ENCODE measurements around the gene CLCN3. TPM values are rescaled to one million over a fixed set of nuclear protein-coding genes. Genes with fewer than 3 reads are reported as not detected.

The CLCN3 gene
- total and polyA plus RNA-seq, 10 of the 15 experiments (the other 5 are each of a cell fraction or from before 2014, with no cell fraction given): 4.0 to 22.8 (median 11.8) TPM

DNA sequence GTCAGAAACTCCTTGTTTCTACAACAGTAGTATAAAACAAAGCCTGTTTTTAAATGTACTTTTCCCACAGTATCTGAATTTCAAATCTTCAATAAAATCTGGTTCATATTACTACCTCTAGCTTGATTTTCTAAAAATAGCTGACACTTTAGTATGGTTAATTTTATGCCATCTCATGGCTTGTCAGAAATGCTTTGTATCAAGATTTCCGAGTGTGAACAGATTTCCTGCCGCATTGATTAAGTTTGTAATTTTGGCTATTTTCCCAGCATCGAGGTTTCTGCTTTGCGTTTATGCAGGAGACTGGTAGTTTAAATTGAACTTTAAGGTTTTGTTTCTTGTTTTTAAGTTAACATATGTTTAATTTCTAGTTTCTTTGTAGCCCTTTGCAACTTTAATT, 44.2 kb downstream of the CLCN3 start:
- no peaks in the 10 kb centered on the region for H3K27me3 ChIP-seq (replicated peaks in 1 of 2; ENCODE audit: control insufficient read depth in 2 of 2, insufficient read depth in 2 of 2, low read length in 1 of 2)
- no peak for ATAC-seq
- H4K20me1 ChIP-seq (ENCODE audit: control insufficient read depth, insufficient read depth): no peaks in the 10 kb centered on the region
- intact Hi-C loops (cut with micrococcal nuclease; ENCODE audit: unreplicated experiment) (no loop called here), in situ Hi-C loops (cut with MboI) (no loop called here)
- ChIA-PET SMC1A (ENCODE audit: uncharacterized antibody, unreplicated experiment) (interaction anchor here (0.7 to 1.1 kb wide), 2 partner anchors 30 to 40 kb away, joined by 3 read pairs; no protein-coding TSS in a partner anchor), RAD21 (ENCODE audit: unreplicated experiment) (no interaction called here), POLR2A (no interaction called here), CTCF (interaction anchor here (1.2 to 1.7 kb wide), 2 partner anchors 9 to 52 kb away, joined by 4 to 6 read pairs; partner anchors contain the start of gene NEK1)
- no peaks in the 10 kb centered on the region; the same call in 1 of the 3 replicates for H3K9me3 ChIP-seq (replicated peaks; ENCODE audit: control insufficient read depth, insufficient read depth, low read length)
- 96% methylated on average over 4 of the region's 4 CpGs for WGBS (ENCODE audit: insufficient coverage, insufficient replicate concordance, low lambda C conversion rate, missing lambda C conversion rate)
- TF ChIP-seq, protein P1, sequence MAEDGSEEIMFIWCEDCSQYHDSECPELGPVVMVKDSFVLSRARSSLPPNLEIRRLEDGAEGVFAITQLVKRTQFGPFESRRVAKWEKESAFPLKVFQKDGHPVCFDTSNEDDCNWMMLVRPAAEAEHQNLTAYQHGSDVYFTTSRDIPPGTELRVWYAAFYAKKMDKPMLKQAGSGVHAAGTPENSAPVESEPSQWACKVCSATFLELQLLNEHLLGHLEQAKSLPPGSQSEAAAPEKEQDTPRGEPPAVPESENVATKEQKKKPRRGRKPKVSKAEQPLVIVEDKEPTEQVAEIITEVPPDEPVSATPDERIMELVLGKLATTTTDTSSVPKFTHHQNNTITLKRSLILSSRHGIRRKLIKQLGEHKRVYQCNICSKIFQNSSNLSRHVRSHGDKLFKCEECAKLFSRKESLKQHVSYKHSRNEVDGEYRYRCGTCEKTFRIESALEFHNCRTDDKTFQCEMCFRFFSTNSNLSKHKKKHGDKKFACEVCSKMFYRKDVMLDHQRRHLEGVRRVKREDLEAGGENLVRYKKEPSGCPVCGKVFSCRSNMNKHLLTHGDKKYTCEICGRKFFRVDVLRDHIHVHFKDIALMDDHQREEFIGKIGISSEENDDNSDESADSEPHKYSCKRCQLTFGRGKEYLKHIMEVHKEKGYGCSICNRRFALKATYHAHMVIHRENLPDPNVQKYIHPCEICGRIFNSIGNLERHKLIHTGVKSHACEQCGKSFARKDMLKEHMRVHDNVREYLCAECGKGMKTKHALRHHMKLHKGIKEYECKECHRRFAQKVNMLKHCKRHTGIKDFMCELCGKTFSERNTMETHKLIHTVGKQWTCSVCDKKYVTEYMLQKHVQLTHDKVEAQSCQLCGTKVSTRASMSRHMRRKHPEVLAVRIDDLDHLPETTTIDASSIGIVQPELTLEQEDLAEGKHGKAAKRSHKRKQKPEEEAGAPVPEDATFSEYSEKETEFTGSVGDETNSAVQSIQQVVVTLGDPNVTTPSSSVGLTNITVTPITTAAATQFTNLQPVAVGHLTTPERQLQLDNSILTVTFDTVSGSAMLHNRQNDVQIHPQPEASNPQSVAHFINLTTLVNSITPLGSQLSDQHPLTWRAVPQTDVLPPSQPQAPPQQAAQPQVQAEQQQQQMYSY (CRISPR knock-in tag; IDR thresholded peaks at IDR 0.05): no peak
- TF ChIP-seq SRF (IDR thresholded peaks at IDR 0.05; ENCODE audit: low read depth in 2 of 2, low read length in 2 of 2): no peak
- TF ChIP-seq POLR2AphosphoS2 (IDR thresholded peaks at IDR 0.05; ENCODE audit: low read depth, low read length): no peak
- TF ChIP-seq, protein P2, sequence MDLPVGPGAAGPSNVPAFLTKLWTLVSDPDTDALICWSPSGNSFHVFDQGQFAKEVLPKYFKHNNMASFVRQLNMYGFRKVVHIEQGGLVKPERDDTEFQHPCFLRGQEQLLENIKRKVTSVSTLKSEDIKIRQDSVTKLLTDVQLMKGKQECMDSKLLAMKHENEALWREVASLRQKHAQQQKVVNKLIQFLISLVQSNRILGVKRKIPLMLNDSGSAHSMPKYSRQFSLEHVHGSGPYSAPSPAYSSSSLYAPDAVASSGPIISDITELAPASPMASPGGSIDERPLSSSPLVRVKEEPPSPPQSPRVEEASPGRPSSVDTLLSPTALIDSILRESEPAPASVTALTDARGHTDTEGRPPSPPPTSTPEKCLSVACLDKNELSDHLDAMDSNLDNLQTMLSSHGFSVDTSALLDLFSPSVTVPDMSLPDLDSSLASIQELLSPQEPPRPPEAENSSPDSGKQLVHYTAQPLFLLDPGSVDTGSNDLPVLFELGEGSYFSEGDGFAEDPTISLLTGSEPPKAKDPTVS (IDR thresholded peaks at IDR 0.05; ENCODE audit: low read depth, low read length): no peak
- no peak for TF ChIP-seq NFYB (IDR thresholded peaks at IDR 0.05; ENCODE audit: insufficient read depth, low read depth, low read length)
- no peak for TF ChIP-seq HDAC2 (IDR thresholded peaks at IDR 0.05)
- no peak for TF ChIP-seq RUNX3 (IDR thresholded peaks at IDR 0.05; ENCODE audit: low read length)
- TF ChIP-seq GABPA (IDR thresholded peaks at IDR 0.05; ENCODE audit: low read depth): no peak
- TF ChIP-seq EZH2 (IDR thresholded peaks at IDR 0.05; ENCODE audit: borderline replicate concordance, control insufficient read depth, low read depth, low read length): no peak
- no peak for TF ChIP-seq RB1 (IDR thresholded peaks at IDR 0.05; ENCODE audit: borderline replicate concordance)
- TF ChIP-seq, protein P3, sequence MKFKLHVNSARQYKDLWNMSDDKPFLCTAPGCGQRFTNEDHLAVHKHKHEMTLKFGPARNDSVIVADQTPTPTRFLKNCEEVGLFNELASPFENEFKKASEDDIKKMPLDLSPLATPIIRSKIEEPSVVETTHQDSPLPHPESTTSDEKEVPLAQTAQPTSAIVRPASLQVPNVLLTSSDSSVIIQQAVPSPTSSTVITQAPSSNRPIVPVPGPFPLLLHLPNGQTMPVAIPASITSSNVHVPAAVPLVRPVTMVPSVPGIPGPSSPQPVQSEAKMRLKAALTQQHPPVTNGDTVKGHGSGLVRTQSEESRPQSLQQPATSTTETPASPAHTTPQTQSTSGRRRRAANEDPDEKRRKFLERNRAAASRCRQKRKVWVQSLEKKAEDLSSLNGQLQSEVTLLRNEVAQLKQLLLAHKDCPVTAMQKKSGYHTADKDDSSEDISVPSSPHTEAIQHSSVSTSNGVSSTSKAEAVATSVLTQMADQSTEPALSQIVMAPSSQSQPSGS (IDR thresholded peaks at IDR 0.05; ENCODE audit: low read length): no peak
- TF ChIP-seq NFXL1 (IDR thresholded peaks at IDR 0.05; ENCODE audit: borderline replicate concordance): no peak
- TF ChIP-seq, protein P4, sequence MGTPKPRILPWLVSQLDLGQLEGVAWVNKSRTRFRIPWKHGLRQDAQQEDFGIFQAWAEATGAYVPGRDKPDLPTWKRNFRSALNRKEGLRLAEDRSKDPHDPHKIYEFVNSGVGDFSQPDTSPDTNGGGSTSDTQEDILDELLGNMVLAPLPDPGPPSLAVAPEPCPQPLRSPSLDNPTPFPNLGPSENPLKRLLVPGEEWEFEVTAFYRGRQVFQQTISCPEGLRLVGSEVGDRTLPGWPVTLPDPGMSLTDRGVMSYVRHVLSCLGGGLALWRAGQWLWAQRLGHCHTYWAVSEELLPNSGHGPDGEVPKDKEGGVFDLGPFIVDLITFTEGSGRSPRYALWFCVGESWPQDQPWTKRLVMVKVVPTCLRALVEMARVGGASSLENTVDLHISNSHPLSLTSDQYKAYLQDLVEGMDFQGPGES (IDR thresholded peaks at IDR 0.05): no peak
- TF ChIP-seq TCF7 (IDR thresholded peaks at IDR 0.05; ENCODE audit: borderline replicate concordance): no peak
- 0 out of 4 replicates have a peak, but pooled peaks cover 0 to 2% of the 10 kb centered on the region in 2 experiments for H3K36me3 ChIP-seq (ENCODE audit: control insufficient read depth in 2 of 2, insufficient read depth in 2 of 2, low read length in 1 of 2)
- peaks cover 18% of the 10 kb centered on the region for H3K79me2 ChIP-seq (ENCODE audit: control insufficient read depth, insufficient read depth, low read length)
- no peak for FAIRE-seq
- H3K4me2 ChIP-seq (ENCODE audit: control insufficient read depth, insufficient read depth): no peak overlapping the region
- DNase-seq (ENCODE audit: low read depth, low spot score): no peak
- no peak overlapping the region for H3K4me3 ChIP-seq
- BruUV-seq (replicated peaks): no TSS peak
- no peak overlapping the region for H3K27ac ChIP-seq (ENCODE audit: control insufficient read depth, insufficient read depth)
- H3K4me1 ChIP-seq (ENCODE audit: control insufficient read depth, insufficient read depth, low read length): no peaks in the 10 kb centered on the region; the same call in 1 of the 2 replicates
- H3K9ac ChIP-seq (ENCODE audit: control insufficient read depth, insufficient read depth, low read length): no peak overlapping the region
- H2AFZ ChIP-seq (ENCODE audit: control insufficient read depth, low read depth, low read length): no peak overlapping the region
